OCI-LY1 (cell line): ENCODE results near the gene P2RY2.

Source experiments
- CTCF ChIP-seq: fragments of 200-600 bp; sonication (generic), shearing (Covaris generic); IDR thresholded peaks from 2 replicates; pipeline ENCODE4 v1.5.1; 2017; ENCODE audit warnings: mild to moderate bottlenecking, antibody characterized with exemption, low read length, moderate library complexity, mixed read lengths
- EZH2 ChIP-seq: fragments of 200-600 bp; sonication (generic), shearing (Covaris generic); IDR thresholded peaks from 2 replicates; pipeline ENCODE4 v1.8.0; 2017; ENCODE audit warnings: borderline replicate concordance, mixed run types, mild to moderate bottlenecking, antibody characterized with exemption, low read length, moderate library complexity, mixed read lengths

- TF ChIP-seq EZH2 (no peak), CTCF (no peak)
These were observed 31.2 kb upstream of the P2RY2 start for GRCh38 chr11:73186886-73187285.
